Fibroblast of the aortic adventitia (primary cell): ENCODE measurements around the gene CT45A2. TPM values are rescaled to one million over a fixed set of nuclear protein-coding genes. Genes with fewer than 3 reads are reported as not detected.
"Not testable (repeated sequence)": the region's sequence is repeated elsewhere in the genome, so short reads cannot be mapped to it uniquely, and the experiment has no call there.

Experiments used
- DNase-seq: peaks from one replicate; pipeline ENCODE4 v3.0.0-alpha.2; 2010; ENCODE audit warnings: low read depth
- H3K4me3 ChIP-seq: 2 replicates; pipeline ENCODE4 v1.5.1; 2011; ENCODE audit warnings: low read depth, mild to moderate bottlenecking, control low read depth, low read length, moderate library complexity
- total RNA-seq: library from RNA; depleted of rRNA; stranded (reverse); fragments of >200 nt; gene quantifications from 2 replicates; pipeline ENCODE4 v1.2.3, GENCODE V29; 2012; ENCODE audit warnings: low replicate concordance

Gene CT45A2
- not detected in 2 replicates for total RNA-seq

GRCh38 chrX:135819912-135820311 is at the start of gene CT45A2:
Gene CT45A2, minus strand, starts transcription at chrX:135820012. Its CDS starts 3,747 bp downstream, at chrX:135816265.
- DNase-seq, H3K4me3 ChIP-seq: not testable (repeated sequence)

- not testable (repeated sequence) for H3K4me3 ChIP-seq
Observed at GRCh38 chrX:135854438-135854837, 34.6 kb upstream of the CT45A2 start, which contains the start of gene CT45A8. Gene CT45A8, minus strand, starts transcription at chrX:135854538. Its CDS starts 3,755 bp downstream, at chrX:135850783.

GRCh38 chrX:135837180-135837579 is 17.4 kb upstream of the CT45A2 start, which contains the start of gene CT45A7:
Gene CT45A7, minus strand, starts transcription at chrX:135837280. Its CDS starts 3,747 bp downstream, at chrX:135833533.
- not testable (repeated sequence) for H3K4me3 ChIP-seq, DNase-seq

More at GRCh38 chrX:135854438-135854837, 34.6 kb upstream of the CT45A2 start, which contains the start of gene CT45A8:
- not testable (repeated sequence) for DNase-seq

DNA sequence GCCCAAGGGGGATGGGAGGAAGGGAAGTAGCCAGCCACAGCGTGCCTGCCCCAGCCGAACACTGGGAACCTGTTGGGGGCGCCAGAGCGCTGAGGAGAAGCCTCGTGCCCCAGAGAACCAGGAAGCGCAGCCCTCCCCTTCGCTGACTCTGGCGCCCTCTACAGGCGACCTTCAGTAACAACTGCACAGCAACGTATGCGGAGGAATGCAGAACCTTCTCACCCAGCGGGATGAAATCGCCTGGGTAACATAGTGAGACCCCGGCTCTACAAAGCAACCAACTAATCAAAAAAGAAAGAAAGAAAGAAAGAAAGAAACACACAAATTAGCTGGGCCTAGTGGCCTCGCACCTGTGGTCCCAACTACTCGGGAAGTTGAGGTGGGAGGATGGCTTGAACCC is 17.1 kb downstream of the CT45A2 start, which contains the start of gene CT45A6:
CT45A6 (minus strand) TSS at position 101 of the 400 bp plus-strand sequence. CDS start 3,794 bp downstream, outside the sequence.
- not testable (repeated sequence) for H3K4me3 ChIP-seq, DNase-seq

DNA sequence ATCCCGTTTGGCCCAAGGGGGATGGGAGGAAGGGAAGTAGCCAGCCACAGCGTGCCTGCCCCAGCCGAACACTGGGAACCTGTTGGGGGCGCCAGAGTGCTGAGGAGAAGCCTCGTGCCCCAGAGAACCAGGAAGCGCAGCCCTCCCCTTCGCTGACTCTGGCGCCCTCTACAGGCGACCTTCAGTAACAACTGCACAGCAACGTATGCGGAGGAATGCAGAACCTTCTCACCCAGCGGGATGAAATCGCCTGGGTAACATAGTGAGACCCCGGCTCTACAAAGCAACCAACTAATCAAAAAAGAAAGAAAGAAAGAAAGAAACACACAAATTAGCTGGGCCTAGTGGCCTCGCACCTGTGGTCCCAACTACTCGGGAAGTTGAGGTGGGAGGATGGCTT is 34.4 kb downstream of the CT45A2 start, which contains the start of gene CT45A5:
CT45A5 (minus strand) TSS at position 101 of the 400 bp plus-strand sequence. CDS start 3,774 bp downstream, outside the sequence.
- H3K4me3 ChIP-seq, DNase-seq: not testable (repeated sequence)

GRCh38 chrX:135768091-135768490 is 51.7 kb downstream of the CT45A2 start, which contains the start of gene CT45A3:
Gene CT45A3, minus strand, starts transcription at chrX:135768191. Its CDS starts 3,747 bp downstream, at chrX:135764444.
- not testable (repeated sequence) for DNase-seq, H3K4me3 ChIP-seq

Other genes starting within 250 kb of the CT45A2 start
- not detected in 2 replicates for gene CT45A1, start 106.4 kb downstream of the CT45A2 start, total RNA-seq
- not detected in 2 replicates for gene CT45A3, start 51.8 kb downstream of the CT45A2 start, total RNA-seq
- gene CT45A5, start 34.5 kb downstream of the CT45A2 start, total RNA-seq: not detected in 2 replicates
- gene CT45A6, start 17.2 kb downstream of the CT45A2 start, total RNA-seq: not detected in 2 replicates
- not detected in 2 replicates for gene CT45A7, start 17.3 kb upstream of the CT45A2 start, total RNA-seq
- gene CT45A8, start 34.5 kb upstream of the CT45A2 start, total RNA-seq: not detected in 2 replicates
- not detected in 2 replicates for gene CT45A9, start 51.8 kb upstream of the CT45A2 start, total RNA-seq
- gene CT45A10, start 73.4 kb upstream of the CT45A2 start, total RNA-seq: not detected in 2 replicates
- gene SAGE1, start 73.7 kb upstream of the CT45A2 start, total RNA-seq: not detected in 2 replicates
- 15.5 and 40.2 TPM in 2 replicates for gene MMGT1, start 154.0 kb upstream of the CT45A2 start, total RNA-seq
- 18.6 and 26.3 TPM in 2 replicates for gene SLC9A6, start 165.4 kb upstream of the CT45A2 start, total RNA-seq